MM.1S (cell line): Measurements from ENCODE around the gene MIOX.

Experiments
- EZH2 ChIP-seq: fragments of 300-600 bp; sonication (generic); optimal IDR thresholded peaks from 2 replicates; pipeline ENCODE3; 2017; ENCODE audit warnings: low read depth, mild to moderate bottlenecking, antibody characterized with exemption, low read length, mixed read lengths
- TF ChIP-seq, protein P1 (sequence below): fragments of 300-600 bp; sonication (generic); IDR thresholded peaks from 2 replicates; pipeline ENCODE4 v1.5.1; 2016; ENCODE audit warnings: antibody characterized with exemption, low read length, mixed read lengths

DNA sequence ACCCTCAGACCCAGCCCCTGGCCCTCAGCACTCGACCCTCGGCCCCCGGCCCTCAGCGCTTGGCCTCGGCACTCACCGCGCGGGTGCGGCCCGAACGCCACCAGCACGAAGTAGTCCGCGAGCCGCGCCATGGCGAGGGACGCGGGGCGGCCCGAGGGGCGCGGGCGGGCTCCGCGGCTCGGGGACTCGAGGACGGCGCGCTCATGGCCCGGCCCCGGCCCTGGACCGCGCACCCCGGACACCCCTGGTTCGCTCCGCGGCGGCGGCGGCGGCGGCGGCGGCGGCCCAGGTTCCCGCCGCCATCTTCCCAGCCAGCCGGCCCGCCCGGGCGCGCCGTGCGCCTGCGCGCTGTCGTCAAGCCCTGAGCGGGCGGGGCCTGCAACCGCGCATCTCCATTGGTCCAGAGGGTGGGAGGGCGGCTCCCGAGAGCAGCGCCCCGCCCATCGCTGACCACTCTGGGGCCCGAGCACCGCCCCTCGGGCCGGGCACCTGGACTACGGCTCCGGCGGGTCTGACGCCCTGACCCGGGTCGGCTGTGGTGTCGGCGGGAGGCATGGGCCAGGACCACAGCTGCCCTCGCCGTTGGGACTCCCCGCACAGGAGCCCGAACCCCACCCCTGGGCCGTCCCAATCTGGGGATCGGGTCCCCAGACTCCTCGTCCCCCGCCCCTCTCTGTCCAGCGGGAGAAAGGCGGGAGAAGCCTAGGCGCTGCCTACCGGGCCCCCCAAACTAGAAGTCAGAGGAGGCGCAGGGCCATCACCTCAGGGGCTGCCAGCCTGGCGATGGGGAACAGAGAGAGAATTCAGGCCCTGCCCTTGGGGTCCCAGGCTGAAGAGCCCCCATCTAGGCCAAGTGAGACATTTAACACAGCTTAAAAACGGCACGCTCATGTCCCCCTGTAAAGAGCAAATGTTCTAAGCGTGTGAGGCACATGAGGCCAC, 11.7 kb upstream of the MIOX start, which contains the start of gene SBF1:
- TF ChIP-seq, protein P1, sequence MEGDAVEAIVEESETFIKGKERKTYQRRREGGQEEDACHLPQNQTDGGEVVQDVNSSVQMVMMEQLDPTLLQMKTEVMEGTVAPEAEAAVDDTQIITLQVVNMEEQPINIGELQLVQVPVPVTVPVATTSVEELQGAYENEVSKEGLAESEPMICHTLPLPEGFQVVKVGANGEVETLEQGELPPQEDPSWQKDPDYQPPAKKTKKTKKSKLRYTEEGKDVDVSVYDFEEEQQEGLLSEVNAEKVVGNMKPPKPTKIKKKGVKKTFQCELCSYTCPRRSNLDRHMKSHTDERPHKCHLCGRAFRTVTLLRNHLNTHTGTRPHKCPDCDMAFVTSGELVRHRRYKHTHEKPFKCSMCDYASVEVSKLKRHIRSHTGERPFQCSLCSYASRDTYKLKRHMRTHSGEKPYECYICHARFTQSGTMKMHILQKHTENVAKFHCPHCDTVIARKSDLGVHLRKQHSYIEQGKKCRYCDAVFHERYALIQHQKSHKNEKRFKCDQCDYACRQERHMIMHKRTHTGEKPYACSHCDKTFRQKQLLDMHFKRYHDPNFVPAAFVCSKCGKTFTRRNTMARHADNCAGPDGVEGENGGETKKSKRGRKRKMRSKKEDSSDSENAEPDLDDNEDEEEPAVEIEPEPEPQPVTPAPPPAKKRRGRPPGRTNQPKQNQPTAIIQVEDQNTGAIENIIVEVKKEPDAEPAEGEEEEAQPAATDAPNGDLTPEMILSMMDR: no peak
- TF ChIP-seq EZH2: no peak
